ENCODE measurements around the gene TRIM44.
"Not testable (repeated sequence)": the region's sequence is repeated elsewhere in the genome, so short reads cannot be mapped to it uniquely, and the experiment has no call there.

TRIM44 gene

DNA sequence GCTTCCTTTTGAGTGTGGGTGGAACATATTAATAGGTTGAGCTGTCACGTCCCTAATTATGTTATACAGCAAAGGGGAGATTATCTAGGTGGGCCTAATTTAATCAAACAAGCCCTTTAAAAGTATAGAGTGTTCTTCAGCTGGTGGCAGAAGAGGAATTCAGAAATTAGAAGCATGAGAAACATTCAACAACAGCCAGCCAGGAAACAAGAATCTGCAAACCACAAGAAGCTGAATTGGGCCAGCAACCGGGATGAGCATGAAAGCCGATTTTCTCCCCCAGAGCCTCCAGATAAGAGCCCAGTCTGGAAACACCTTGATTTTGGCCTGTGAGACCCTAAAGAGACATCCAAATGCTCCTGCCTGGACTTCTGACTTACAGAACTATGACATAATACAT, 175.5 kb downstream of the TRIM44 start:
- Histone ChIP-seq H4K20me1 (ENCODE audit: insufficient read depth, low read length, poor library complexity, severe bottlenecking) (no peaks in the 10 kb centered on the region), H3K9me3 (ENCODE audit: insufficient read depth, low read depth, low read length) (no peaks in the 10 kb centered on the region), H3K27me3 (ENCODE audit: insufficient read depth, low read length, poor library complexity, severe bottlenecking) (no peaks in the 10 kb centered on the region), H3K4me2 (ENCODE audit: low read depth, low read length, poor library complexity, severe bottlenecking) (no peak overlapping the region), H2AFZ (ENCODE audit: low read length) (no peak overlapping the region), H3F3A (ENCODE audit: low read depth) (no peaks in the 10 kb centered on the region), H3K36me3 (ENCODE audit: insufficient read depth, low read length) (no peaks in the 10 kb centered on the region), H3K4me1 (ENCODE audit: insufficient read depth, low read length, poor library complexity, severe bottlenecking) (no peaks in the 10 kb centered on the region), H3K79me2 (ENCODE audit: insufficient read depth, low read length) (no peaks in the 10 kb centered on the region), H3K9ac (ENCODE audit: low read depth, low read length, poor library complexity, severe bottlenecking) (no peak overlapping the region), H3K9me2 (replicated peaks; ENCODE audit: low read depth, low read length) (no peaks in the 10 kb centered on the region), H3K4me3 (ENCODE audit: low read length, poor library complexity, severe bottlenecking) (no peak overlapping the region)
- TF ChIP-seq, protein P1, sequence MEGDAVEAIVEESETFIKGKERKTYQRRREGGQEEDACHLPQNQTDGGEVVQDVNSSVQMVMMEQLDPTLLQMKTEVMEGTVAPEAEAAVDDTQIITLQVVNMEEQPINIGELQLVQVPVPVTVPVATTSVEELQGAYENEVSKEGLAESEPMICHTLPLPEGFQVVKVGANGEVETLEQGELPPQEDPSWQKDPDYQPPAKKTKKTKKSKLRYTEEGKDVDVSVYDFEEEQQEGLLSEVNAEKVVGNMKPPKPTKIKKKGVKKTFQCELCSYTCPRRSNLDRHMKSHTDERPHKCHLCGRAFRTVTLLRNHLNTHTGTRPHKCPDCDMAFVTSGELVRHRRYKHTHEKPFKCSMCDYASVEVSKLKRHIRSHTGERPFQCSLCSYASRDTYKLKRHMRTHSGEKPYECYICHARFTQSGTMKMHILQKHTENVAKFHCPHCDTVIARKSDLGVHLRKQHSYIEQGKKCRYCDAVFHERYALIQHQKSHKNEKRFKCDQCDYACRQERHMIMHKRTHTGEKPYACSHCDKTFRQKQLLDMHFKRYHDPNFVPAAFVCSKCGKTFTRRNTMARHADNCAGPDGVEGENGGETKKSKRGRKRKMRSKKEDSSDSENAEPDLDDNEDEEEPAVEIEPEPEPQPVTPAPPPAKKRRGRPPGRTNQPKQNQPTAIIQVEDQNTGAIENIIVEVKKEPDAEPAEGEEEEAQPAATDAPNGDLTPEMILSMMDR (conservative IDR thresholded peaks at IDR 0.05; ENCODE audit: low read length), result no peak
- no peak for TF ChIP-seq EZH2phosphoT487 (IDR thresholded peaks at IDR 0.05; ENCODE audit: borderline replicate concordance)

DNA sequence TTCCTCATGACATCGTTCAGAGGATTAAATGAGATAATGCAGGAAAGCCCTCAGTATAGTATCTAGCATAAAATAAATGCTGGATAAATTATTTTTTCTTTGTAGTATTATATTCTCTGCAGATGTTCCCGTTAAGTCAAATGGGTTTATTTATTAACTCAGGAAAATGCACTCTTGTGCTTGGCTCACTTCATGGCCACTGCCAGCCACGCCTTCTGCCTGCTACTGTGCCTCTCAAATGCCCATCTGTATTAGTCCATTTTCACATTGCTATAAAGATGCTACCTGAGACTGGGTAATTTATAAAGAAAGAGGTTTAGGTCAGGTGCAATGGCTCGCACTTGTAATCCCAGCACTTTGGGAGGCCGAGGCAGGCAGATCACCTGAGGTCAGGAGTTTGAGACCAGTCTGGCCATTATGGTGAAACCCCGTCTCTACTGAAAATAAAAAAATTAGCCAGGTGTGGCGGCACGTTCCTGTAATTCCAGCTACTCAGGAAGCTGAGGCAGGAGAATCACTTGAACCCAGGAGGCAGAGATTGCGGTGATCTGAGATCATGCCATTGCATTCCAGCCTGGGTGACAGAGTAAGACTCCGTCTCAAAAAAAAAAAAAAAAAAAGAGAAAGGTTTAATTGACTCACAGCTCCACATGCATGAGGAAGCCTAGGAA, 176.3 kb downstream of the TRIM44 start:
- H3K9me3 ChIP-seq (ENCODE audit: insufficient read depth, low read depth, low read length); H2AFZ ChIP-seq (ENCODE audit: low read length); H3F3A ChIP-seq (ENCODE audit: low read depth); H3K79me2 ChIP-seq (ENCODE audit: insufficient read depth, low read length); H3K4me1 ChIP-seq (ENCODE audit: insufficient read depth, low read length, poor library complexity, severe bottlenecking); H3K27me3 ChIP-seq (ENCODE audit: insufficient read depth, low read length, poor library complexity, severe bottlenecking); H3K9ac ChIP-seq (ENCODE audit: low read depth, low read length, poor library complexity, severe bottlenecking); H3K36me3 ChIP-seq (ENCODE audit: insufficient read depth, low read length); H3K4me3 ChIP-seq (ENCODE audit: low read length, poor library complexity, severe bottlenecking); H4K20me1 ChIP-seq (ENCODE audit: insufficient read depth, low read length, poor library complexity, severe bottlenecking); H3K9me2 ChIP-seq (replicated peaks; ENCODE audit: low read depth, low read length); H3K4me2 ChIP-seq (ENCODE audit: low read depth, low read length, poor library complexity, severe bottlenecking): not testable (repeated sequence)

DNA sequence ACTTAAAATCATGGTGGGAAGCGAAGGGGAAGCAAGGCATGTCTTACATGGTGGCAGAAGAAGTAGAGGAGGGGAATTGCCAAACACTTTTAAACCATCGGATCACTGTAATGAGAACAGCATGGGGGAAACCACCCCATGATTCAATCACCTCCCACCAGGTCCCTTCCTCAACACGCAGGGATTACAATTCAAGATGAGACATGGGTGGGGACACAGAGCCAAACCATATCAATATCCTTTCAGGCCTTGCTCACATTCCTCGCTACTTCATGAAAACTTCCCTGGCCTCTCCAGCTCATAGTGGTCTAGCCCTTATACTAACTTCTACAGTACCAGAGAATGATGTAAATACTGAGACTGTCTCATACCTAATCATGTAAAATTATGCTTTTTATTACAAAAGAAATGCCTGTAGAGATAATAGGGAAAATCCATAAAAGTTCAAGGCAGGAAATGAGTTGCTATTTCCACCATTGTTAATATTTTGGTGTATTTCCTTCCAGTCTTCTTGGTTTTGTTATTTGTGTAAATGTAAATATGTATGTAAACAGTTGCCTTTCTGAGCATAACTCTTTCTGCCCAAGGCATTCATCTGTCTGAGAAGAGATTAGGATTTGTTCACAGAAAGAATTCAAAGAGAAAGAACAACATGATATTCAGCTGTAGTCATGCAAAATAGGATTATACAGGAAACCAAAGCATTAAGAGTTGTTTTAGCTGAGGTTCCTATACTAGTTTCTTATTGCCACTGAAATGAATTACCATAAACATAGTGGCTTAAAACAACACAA, 177.0 kb downstream of the TRIM44 start:
- no peaks in the 10 kb centered on the region for H4K20me1 ChIP-seq (ENCODE audit: insufficient read depth, low read length, poor library complexity, severe bottlenecking)
- H3K9me2 ChIP-seq (replicated peaks; ENCODE audit: low read depth, low read length), result no peaks in the 10 kb centered on the region
- no peak overlapping the region for H3K9ac ChIP-seq (ENCODE audit: low read depth, low read length, poor library complexity, severe bottlenecking)
- no peak overlapping the region for H3K4me2 ChIP-seq (ENCODE audit: low read depth, low read length, poor library complexity, severe bottlenecking)
- no peaks in the 10 kb centered on the region for H3F3A ChIP-seq (ENCODE audit: low read depth)
- H3K9me3 ChIP-seq (ENCODE audit: insufficient read depth, low read depth, low read length), result no peaks in the 10 kb centered on the region
- no peaks in the 10 kb centered on the region for H3K36me3 ChIP-seq (ENCODE audit: insufficient read depth, low read length)
- no peaks in the 10 kb centered on the region for H3K79me2 ChIP-seq (ENCODE audit: insufficient read depth, low read length)
- no peak for TF ChIP-seq EZH2phosphoT487 (IDR thresholded peaks at IDR 0.05; ENCODE audit: borderline replicate concordance)
- TF ChIP-seq, protein P1 (conservative IDR thresholded peaks at IDR 0.05; ENCODE audit: low read length), result no peak
- H2AFZ ChIP-seq (ENCODE audit: low read length), result no peak overlapping the region
- H3K27me3 ChIP-seq (ENCODE audit: insufficient read depth, low read length, poor library complexity, severe bottlenecking), result no peaks in the 10 kb centered on the region
- no peaks in the 10 kb centered on the region for H3K4me1 ChIP-seq (ENCODE audit: insufficient read depth, low read length, poor library complexity, severe bottlenecking)
- no peak overlapping the region for H3K4me3 ChIP-seq (ENCODE audit: low read length, poor library complexity, severe bottlenecking)

Data from Loucy (cell line).